ENCODE measurements around the gene TMEM43. TPM values are rescaled to one million over a fixed set of nuclear protein-coding genes. Genes with fewer than 3 reads are reported as not detected.
"Not testable (repeated sequence)": the region's sequence is repeated elsewhere in the genome, so short reads cannot be mapped to it uniquely, and the experiment has no call there.

Gene TMEM43
- total RNA-seq, 1 donor from 2014 or later: 52.0 TPM

DNA sequence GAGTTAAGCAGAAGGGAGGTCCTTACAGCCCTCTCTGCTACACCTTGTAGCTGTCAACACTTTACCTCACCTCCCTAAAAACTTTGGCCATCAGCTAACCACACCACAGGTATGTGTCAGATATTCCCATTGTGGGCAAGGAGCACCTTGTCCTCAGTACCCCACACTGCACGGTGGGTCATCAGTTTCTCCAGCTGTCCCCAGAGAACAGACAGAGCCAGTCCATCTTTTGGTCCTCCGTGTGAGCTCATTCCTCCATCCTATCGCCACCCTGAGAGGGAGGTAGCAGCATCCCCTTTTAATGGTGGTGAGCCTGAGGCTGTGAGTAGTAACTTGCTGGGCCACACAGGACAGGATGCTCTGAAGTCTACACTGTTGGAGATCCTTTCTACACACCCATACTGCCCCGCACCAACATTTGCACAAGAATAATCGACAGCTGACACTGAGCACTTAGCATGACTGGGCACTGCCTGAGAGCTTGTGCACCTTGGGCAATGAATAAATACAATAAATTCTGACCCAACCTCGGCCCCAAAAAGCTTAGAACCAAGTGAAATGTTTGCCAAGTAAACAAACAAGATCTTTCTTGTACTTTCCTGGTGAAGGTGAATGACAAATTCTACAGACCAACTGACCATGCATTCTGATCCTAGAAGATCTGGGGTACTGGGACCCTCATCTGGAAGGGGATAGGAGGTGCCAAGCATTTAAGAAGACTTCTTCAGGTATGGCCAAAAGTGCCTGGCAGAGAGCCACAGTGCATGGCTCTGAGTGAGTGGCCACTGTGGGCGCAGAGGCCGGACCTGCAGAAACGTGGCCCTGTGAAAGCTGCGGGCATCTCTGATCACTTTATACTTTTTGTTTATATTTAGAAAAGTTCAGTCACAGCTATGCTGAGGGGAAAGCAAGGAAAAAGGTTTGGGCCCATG is 7.1 kb upstream of the TMEM43 start:
- no peaks in the 10 kb centered on the region for H3K27me3 Mint-ChIP-seq
- no peak overlapping the region for H3K4me3 Mint-ChIP-seq
- peaks cover 26% of the 10 kb centered on the region for H3K36me3 Mint-ChIP-seq
- no peak overlapping the region for H3K27ac Mint-ChIP-seq
- peak; percentile 52 for DNase-seq (ENCODE audit: extremely low spot score, unreplicated experiment)
- peaks cover 12% of the 10 kb centered on the region for H3K4me1 Mint-ChIP-seq (ENCODE audit: unreplicated experiment)
- TF ChIP-seq, protein P1, sequence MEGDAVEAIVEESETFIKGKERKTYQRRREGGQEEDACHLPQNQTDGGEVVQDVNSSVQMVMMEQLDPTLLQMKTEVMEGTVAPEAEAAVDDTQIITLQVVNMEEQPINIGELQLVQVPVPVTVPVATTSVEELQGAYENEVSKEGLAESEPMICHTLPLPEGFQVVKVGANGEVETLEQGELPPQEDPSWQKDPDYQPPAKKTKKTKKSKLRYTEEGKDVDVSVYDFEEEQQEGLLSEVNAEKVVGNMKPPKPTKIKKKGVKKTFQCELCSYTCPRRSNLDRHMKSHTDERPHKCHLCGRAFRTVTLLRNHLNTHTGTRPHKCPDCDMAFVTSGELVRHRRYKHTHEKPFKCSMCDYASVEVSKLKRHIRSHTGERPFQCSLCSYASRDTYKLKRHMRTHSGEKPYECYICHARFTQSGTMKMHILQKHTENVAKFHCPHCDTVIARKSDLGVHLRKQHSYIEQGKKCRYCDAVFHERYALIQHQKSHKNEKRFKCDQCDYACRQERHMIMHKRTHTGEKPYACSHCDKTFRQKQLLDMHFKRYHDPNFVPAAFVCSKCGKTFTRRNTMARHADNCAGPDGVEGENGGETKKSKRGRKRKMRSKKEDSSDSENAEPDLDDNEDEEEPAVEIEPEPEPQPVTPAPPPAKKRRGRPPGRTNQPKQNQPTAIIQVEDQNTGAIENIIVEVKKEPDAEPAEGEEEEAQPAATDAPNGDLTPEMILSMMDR (conservative IDR thresholded peaks at IDR 0.05): no peak
- H3K9me3 Mint-ChIP-seq: no peaks in the 10 kb centered on the region

DNA sequence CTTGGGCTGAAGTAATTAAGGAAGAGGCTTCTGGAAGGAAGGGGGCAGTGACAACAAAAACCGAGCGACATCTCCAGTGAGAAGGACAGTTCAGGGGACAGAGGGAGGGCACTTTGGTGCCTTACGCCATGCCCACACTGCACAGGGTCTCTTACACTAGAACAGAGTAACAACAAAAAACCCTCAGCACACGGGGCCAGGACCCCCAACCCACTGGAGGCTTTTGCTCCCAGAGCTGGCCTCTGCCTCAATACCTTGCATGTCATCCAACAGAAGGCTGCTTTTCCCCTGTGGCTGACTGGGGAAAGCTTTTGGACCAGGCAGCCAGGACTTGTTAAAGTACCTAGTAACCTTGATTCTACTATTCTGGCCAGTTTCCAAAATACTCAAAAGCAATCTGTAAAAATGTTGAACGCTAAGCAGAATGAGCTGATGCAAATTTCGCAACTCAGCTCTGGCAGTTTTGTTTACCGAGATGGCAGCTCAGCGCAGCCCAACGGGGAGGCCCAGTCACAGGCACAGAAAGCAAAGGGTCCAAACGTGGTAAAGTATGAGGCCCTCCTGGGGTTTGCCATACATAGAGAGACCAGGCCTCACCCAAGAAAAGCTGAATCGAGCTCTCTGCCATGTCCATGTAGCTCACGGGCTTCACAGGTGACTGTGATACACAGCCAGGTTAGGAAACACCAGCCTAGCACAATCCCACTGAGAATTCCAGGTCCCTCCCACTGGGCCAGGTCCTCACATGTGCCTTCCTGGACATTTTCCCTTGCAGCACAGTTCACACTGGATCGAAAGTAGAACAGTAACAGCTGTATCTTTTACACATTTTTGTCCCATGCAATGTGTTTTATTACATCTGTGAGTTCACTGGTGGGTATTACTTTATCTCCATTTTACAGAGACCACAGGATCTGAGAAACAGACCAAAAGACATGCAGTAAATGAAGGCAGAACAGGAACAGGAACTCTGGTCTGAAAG is 6.2 kb upstream of the TMEM43 start:
- Mint-ChIP-seq H3K4me1 (ENCODE audit: unreplicated experiment) (peaks cover 20% of the 10 kb centered on the region), H3K27ac (no peak overlapping the region), H3K9me3 (no peaks in the 10 kb centered on the region), H3K4me3 (no peak overlapping the region), H3K27me3 (no peaks in the 10 kb centered on the region), H3K36me3 (peaks cover 18% of the 10 kb centered on the region)
- peak; percentile 48 for DNase-seq (ENCODE audit: extremely low spot score, unreplicated experiment)
- TF ChIP-seq, protein P1 (conservative IDR thresholded peaks at IDR 0.05): no peak

DNA sequence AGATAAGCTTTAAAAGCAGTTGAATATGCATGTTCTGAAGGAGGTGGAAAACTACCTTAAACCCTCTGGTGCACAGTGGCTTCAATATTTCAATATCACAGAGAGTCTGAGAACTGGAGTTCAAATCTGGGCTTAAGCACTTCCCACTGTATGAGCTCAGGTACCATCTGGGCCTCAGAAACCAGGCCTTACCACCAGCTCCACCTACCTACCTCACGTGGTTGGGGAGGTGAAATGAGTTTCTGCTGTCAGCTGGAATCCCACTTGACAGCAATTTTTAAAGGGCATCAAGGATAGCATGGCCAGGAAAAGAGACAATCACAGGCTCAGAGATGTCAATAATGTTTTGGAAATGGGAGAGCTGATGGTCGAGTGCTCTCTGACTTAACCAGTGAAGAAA is 5.2 kb upstream of the TMEM43 start:
- Mint-ChIP-seq H3K27me3 (no peaks in the 10 kb centered on the region), H3K27ac (no peak overlapping the region), H3K4me3 (no peak overlapping the region), H3K36me3 (peaks cover 14% of the 10 kb centered on the region), H3K9me3 (no peaks in the 10 kb centered on the region), H3K4me1 (ENCODE audit: unreplicated experiment) (peaks cover 17% of the 10 kb centered on the region)
- DNase-seq (ENCODE audit: extremely low spot score, unreplicated experiment): no peak
- TF ChIP-seq, protein P1 (conservative IDR thresholded peaks at IDR 0.05): no peak

DNA sequence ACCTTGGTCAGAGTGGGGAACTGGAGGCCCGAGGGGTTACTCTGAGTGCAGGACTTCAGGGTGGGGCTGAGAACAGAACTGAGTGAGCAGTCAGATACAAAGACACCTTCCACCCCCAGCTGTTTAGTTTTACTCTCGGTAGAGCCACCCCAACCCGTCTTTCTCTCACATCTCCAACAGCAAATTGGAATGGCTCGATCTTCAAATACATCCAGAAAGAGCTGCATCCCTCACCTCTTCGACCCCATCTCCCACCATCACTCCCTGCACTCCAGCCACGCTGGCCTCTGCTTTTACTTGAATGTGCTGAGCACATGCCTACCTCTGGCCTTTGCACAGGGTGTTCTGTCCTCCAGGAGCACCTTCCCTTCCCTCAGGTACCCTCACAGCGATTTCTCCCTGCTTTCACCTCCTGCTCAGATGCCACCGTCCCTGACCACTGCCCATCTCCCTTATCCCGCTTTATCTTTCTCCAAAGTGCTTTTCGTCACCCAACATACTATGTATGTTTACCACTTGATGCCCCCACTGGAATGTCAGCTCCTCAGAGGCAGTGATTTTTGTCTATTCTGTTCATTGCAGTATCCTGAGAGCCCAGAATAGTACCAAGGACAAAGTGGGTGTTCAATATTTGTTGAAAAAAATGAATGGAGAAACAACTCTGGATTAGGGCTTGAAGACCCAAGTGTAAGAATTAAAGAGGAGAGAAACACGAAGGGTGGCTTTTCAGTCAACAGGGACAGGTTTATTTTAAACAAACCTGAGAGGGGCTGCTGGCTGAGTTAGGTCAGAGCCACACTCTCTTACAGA is 4.5 kb upstream of the TMEM43 start:
- Mint-ChIP-seq H3K36me3 (peaks cover 14% of the 10 kb centered on the region), H3K9me3 (no peaks in the 10 kb centered on the region), H3K27ac (no peak overlapping the region), H3K27me3 (no peaks in the 10 kb centered on the region), H3K4me1 (ENCODE audit: unreplicated experiment) (peaks cover 15% of the 10 kb centered on the region), H3K4me3 (no peak overlapping the region)
- TF ChIP-seq, protein P1 (conservative IDR thresholded peaks at IDR 0.05): no peak
- DNase-seq (ENCODE audit: extremely low spot score, unreplicated experiment): peak; percentile 29

DNA sequence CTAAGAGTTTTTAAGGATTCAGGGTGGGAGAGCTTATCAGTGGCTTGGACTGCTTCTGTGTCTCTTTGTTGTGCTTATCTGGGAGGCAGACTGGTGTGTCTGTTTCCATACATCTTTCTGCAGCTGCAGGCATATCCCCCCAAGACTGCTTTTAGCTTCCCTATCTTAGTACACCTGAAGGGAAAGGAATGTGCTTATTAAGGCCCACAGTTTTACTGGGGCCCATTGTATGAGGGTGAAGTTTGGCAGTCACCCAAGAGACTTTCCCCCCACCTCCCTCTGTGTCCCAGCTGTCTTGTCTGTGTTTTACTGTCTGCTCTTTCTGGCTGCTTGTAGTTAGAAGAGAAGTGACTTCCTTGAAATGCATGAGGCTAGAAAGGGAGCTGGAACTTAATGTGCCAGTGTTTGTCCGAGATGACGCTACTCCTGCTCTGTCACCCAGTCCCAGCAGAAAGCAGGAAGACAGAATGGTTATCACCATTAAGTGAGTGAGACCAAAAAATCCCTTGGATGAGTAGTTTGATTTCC is 3.9 kb upstream of the TMEM43 start:
- peak; percentile 4 for DNase-seq (ENCODE audit: extremely low spot score, unreplicated experiment)
- not testable (repeated sequence) for H3K27ac Mint-ChIP-seq, H3K27me3 Mint-ChIP-seq, H3K4me3 Mint-ChIP-seq, H3K9me3 Mint-ChIP-seq
- Mint-ChIP-seq H3K36me3 (peaks cover 14% of the 10 kb centered on the region), H3K4me1 (ENCODE audit: unreplicated experiment) (peaks cover 18% of the 10 kb centered on the region)

Measured in type B pancreatic cell (in vitro differentiated cells).